Measurements from ENCODE around the gene WT1. TPM values are rescaled to one million over a fixed set of nuclear protein-coding genes. Genes with fewer than 3 reads are reported as not detected.

Gene WT1
- total and polyA plus RNA-seq, 2 of the 4 experiments (the other 2 are of a cell fraction) = not detected

- no peak overlapping the region for H4K91ac ChIP-seq (ENCODE audit: insufficient read depth, low read depth, low read length)
- H2BK15ac ChIP-seq (ENCODE audit: low read depth, low read length) = no peak overlapping the region
- dilution Hi-C loops (cut with HindIII; ENCODE audit: low sequenced_read_pairs, unreplicated experiment) (no loop called here), in situ Hi-C loops (cut with MboI; ENCODE audit: low sequenced_read_pairs) (no loop called here), intact Hi-C loops (cut with micrococcal nuclease) (no loop called here)
- CTCF ChIA-PET = interaction anchor here (0.6 kb wide), 1 partner anchor 413 kb away, joined by 3 read pairs; no protein-coding TSS in a partner anchor
- no peak overlapping the region for H2BK20ac ChIP-seq (ENCODE audit: low read depth, low read length)
- H3K4me1 ChIP-seq (ENCODE audit: control insufficient read depth, insufficient read depth, low read length) = no peaks in the 10 kb centered on the region
- H2AK9ac ChIP-seq (replicated peaks; ENCODE audit: low read depth, low read length, poor library complexity) = no peak overlapping the region
- DNase-seq (no peak), ATAC-seq (ENCODE audit: low read depth) (no peak)
- H2AFZ ChIP-seq (replicated peaks; ENCODE audit: low read length, poor library complexity) = no peak overlapping the region
- no peak overlapping the region for H3K27ac ChIP-seq (ENCODE audit: insufficient read depth, low read length)
- no peaks in the 10 kb centered on the region for H3K9me1 ChIP-seq (ENCODE audit: insufficient read depth, low read length)
- no peak overlapping the region for H3K56ac ChIP-seq (ENCODE audit: extremely low read depth, insufficient read depth, low read length)
- no peak overlapping the region for H3K14ac ChIP-seq (replicated peaks; ENCODE audit: low read depth, low read length)
- no peak overlapping the region for H3K18ac ChIP-seq (ENCODE audit: low read depth, low read length)
- H3K36me3 ChIP-seq (ENCODE audit: control insufficient read depth, insufficient read depth, low read length) = no peaks in the 10 kb centered on the region
- no TSS peak for BruUV-seq (replicated peaks)
- no peak overlapping the region for H3K23ac ChIP-seq (ENCODE audit: low read depth, low read length)
- H3K4me3 ChIP-seq (ENCODE audit: insufficient read depth, low read depth, low read length) = no peak overlapping the region
- H3K79me1 ChIP-seq (ENCODE audit: low read depth in 1 of 2, low read length in 2 of 2) = no peaks in the 10 kb centered on the region
- no peak overlapping the region for H2AK5ac ChIP-seq (ENCODE audit: low read depth, low read length)
- no peaks in the 10 kb centered on the region for H4K20me1 ChIP-seq (ENCODE audit: insufficient read depth, low read length)
- no peak overlapping the region for H3K4me2 ChIP-seq (ENCODE audit: low read depth, low read length)
- no peak overlapping the region for H3K9ac ChIP-seq (ENCODE audit: low read depth, low read length)
- no peak overlapping the region for H2BK120ac ChIP-seq (ENCODE audit: low read depth, low read length)
- H4K5ac ChIP-seq (ENCODE audit: low read depth, low read length) = no peak overlapping the region
- no peaks in the 10 kb centered on the region for H3K9me3 ChIP-seq (ENCODE audit: control insufficient read depth, insufficient read depth, low read length)
- H3K4ac ChIP-seq (ENCODE audit: low read depth, low read length) = no peak overlapping the region
- H4K8ac ChIP-seq (ENCODE audit: low read depth in 2 of 2, low read length in 2 of 2) = no peak overlapping the region
- H3K27me3 ChIP-seq (ENCODE audit: control insufficient read depth, insufficient read depth, low read length) = peaks cover 5% of the 10 kb centered on the region
- no CpG with 5 or more reads among the region's 4 CpGs for WGBS, 2 experiments (ENCODE audit: extremely low coverage in 2 of 2, insufficient read length in 1 of 2)
- POLR2A ChIA-PET (ENCODE audit: unreplicated experiment) = no interaction called here
- no peak overlapping the region for H2BK5ac ChIP-seq (ENCODE audit: low read depth, low read length, poor library complexity, severe bottlenecking)
- no peak for TF ChIP-seq BHLHE40 (IDR thresholded peaks at IDR 0.05; ENCODE audit: low read depth, low read length)
Measured at GRCh38 chr11:32388365-32388764, 47.0 kb downstream of the WT1 start.
